SK-N-SH treated with all-trans-retinoic acid at 6 μM for 48 hours (cell line): ENCODE measurements around the gene LENG1.

Experiments
- OSR1 ChIP-seq: fragments of 250-450 bp; sonication (Bioruptor Pico); IDR thresholded peaks from 2 replicates; pipeline ENCODE4 v1.8.0; 2022; ENCODE audit warnings: moderate library complexity, mild to moderate bottlenecking, inconsistent platforms
- PPARA ChIP-seq: fragments of 250-450 bp; sonication (Bioruptor Pico); IDR thresholded peaks from 2 replicates; pipeline ENCODE4 v1.5.0; 2020; ENCODE audit warnings: mild to moderate bottlenecking, borderline replicate concordance
- ZFP3 ChIP-seq: fragments of 250-450 bp; sonication (Bioruptor Pico); IDR thresholded peaks from 2 replicates; pipeline ENCODE4 v1.5.0; 2020; ENCODE audit warnings: mild to moderate bottlenecking, moderate library complexity
- ZNF8 ChIP-seq: fragments of 450-650 bp; formaldehyde crosslinking; IDR thresholded peaks from 2 replicates; pipeline ENCODE4 v1.5.0; 2020; ENCODE audit warnings: mild to moderate bottlenecking, moderate library complexity
- TF ChIP-seq, protein P1 (sequence below): fragments of 250-450 bp; sonication (Bioruptor Pico); IDR thresholded peaks from 2 replicates; pipeline ENCODE4 v1.8.0; 2021; ENCODE audit warnings: low read depth, mild to moderate bottlenecking, moderate library complexity, borderline replicate concordance
- TF ChIP-seq, protein P2 (sequence below): fragments of 250-450 bp; sonication (Bioruptor Pico); IDR thresholded peaks from 2 replicates; pipeline ENCODE4 v1.8.0; 2020; ENCODE audit warnings: mild to moderate bottlenecking, moderate library complexity, borderline replicate concordance
- TF ChIP-seq, protein P3 (sequence below): fragments of 250-450 bp; sonication (Bioruptor Pico); IDR thresholded peaks from 2 replicates; pipeline ENCODE4 v1.5.1; 2021; ENCODE audit warnings: mild to moderate bottlenecking, moderate library complexity
- TF ChIP-seq, protein P4 (sequence below): fragments of 250-450 bp; sonication (Bioruptor Pico); IDR thresholded peaks from 2 replicates; pipeline ENCODE4 v1.5.1; 2020; ENCODE audit warnings: low read depth, mild to moderate bottlenecking, moderate library complexity

DNA sequence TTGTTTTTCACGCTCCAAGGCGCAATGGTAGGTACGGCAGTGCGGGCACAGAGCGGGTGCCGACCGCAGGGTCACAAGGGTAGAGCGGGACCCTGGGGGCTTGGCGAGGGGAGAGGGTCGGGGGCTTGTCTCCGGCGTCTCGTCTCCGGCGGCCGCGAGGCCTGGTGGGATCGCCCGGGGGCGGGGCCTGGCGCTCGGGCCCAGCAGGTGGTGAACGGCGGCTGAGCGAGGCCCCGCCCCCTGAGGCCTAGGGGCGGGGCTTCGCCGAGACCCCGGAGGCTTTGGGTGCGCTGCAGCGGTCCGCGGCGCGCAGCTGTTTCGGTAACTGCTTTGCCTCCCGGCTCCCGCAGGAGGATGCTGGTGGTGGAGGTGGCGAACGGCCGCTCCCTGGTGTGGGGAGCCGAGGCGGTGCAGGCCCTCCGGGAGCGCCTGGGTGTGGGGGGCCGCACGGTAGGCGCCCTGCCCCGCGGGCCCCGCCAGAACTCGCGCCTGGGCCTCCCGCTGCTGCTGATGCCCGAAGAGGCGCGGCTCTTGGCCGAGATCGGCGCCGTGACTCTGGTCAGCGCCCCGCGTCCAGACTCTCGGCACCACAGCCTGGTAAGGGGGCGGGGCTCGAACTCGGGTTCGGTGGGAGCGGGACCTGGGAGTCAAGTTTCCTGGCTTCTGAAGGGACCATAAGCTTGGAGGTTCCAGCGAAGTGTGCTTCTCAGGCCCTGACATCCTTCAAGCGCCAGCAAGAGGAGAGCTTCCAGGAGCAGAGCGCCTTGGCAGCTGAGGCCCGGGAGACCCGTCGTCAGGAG lies 31.7 kb upstream of the LENG1 start, which contains the start of gene TSEN34:
- TF ChIP-seq, protein P1, sequence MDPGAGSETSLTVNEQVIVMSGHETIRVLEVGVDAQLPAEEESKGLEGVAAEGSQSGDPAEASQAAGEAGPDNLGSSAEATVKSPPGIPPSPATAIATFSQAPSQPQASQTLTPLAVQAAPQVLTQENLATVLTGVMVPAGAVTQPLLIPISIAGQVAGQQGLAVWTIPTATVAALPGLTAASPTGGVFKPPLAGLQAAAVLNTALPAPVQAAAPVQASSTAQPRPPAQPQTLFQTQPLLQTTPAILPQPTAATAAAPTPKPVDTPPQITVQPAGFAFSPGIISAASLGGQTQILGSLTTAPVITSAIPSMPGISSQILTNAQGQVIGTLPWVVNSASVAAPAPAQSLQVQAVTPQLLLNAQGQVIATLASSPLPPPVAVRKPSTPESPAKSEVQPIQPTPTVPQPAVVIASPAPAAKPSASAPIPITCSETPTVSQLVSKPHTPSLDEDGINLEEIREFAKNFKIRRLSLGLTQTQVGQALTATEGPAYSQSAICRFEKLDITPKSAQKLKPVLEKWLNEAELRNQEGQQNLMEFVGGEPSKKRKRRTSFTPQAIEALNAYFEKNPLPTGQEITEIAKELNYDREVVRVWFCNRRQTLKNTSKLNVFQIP (CRISPR knock-in tag) = no peak
- TF ChIP-seq, protein P2, sequence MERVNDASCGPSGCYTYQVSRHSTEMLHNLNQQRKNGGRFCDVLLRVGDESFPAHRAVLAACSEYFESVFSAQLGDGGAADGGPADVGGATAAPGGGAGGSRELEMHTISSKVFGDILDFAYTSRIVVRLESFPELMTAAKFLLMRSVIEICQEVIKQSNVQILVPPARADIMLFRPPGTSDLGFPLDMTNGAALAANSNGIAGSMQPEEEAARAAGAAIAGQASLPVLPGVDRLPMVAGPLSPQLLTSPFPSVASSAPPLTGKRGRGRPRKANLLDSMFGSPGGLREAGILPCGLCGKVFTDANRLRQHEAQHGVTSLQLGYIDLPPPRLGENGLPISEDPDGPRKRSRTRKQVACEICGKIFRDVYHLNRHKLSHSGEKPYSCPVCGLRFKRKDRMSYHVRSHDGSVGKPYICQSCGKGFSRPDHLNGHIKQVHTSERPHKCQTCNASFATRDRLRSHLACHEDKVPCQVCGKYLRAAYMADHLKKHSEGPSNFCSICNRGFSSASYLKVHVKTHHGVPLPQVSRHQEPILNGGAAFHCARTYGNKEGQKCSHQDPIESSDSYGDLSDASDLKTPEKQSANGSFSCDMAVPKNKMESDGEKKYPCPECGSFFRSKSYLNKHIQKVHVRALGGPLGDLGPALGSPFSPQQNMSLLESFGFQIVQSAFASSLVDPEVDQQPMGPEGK (CRISPR knock-in tag) = no peak
- no peak for TF ChIP-seq ZNF8 (CRISPR knock-in tag)
- TF ChIP-seq, protein P3, sequence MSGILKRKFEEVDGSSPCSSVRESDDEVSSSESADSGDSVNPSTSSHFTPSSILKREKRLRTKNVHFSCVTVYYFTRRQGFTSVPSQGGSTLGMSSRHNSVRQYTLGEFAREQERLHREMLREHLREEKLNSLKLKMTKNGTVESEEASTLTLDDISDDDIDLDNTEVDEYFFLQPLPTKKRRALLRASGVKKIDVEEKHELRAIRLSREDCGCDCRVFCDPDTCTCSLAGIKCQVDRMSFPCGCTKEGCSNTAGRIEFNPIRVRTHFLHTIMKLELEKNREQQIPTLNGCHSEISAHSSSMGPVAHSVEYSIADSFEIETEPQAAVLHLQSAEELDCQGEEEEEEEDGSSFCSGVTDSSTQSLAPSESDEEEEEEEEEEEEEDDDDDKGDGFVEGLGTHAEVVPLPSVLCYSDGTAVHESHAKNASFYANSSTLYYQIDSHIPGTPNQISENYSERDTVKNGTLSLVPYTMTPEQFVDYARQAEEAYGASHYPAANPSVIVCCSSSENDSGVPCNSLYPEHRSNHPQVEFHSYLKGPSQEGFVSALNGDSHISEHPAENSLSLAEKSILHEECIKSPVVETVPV (CRISPR knock-in tag) = no peak
- no peak for TF ChIP-seq OSR1 (CRISPR knock-in tag)
- no peak for TF ChIP-seq PPARA
- TF ChIP-seq ZFP3 = no peak
- TF ChIP-seq, protein P4, sequence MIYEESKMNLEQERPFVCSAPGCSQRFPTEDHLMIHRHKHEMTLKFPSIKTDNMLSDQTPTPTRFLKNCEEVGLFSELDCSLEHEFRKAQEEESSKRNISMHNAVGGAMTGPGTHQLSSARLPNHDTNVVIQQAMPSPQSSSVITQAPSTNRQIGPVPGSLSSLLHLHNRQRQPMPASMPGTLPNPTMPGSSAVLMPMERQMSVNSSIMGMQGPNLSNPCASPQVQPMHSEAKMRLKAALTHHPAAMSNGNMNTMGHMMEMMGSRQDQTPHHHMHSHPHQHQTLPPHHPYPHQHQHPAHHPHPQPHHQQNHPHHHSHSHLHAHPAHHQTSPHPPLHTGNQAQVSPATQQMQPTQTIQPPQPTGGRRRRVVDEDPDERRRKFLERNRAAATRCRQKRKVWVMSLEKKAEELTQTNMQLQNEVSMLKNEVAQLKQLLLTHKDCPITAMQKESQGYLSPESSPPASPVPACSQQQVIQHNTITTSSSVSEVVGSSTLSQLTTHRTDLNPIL (CRISPR knock-in tag) = no peak
